NB4 (cell line): Measurements from ENCODE around the gene C6orf15.

ENCODE experiments used
- DNase-seq: peaks from one replicate; pipeline ENCODE4 v3.0.0; 2010; ENCODE audit warnings: low read depth
- H3K4me3 ChIP-seq: one replicate; pipeline ENCODE4 v1.5.1; 2011; ENCODE audit warnings: mild to moderate bottlenecking, low read depth, low read length, moderate library complexity
- MYC ChIP-seq: IDR thresholded peaks from 2 replicates; pipeline ENCODE4 v1.6.1; 2011; ENCODE audit warnings: low read depth, low read length
- POLR2A ChIP-seq: IDR thresholded peaks from 2 replicates; pipeline ENCODE4 v1.6.1; 2011; ENCODE audit warnings: mild to moderate bottlenecking; ENCODE audit not compliant: insufficient read length; ENCODE audit errors: extremely low read depth
- TF ChIP-seq, protein P1 (sequence below): IDR thresholded peaks from one replicate; pipeline ENCODE4 v1.5.1; 2012; ENCODE audit warnings: low read depth, low read length
- TF ChIP-seq, protein P2 (sequence below): IDR thresholded peaks from 2 replicates; pipeline ENCODE4 v1.6.1; 2011; ENCODE audit warnings: low read depth, low read length

Gene C6orf15

DNA sequence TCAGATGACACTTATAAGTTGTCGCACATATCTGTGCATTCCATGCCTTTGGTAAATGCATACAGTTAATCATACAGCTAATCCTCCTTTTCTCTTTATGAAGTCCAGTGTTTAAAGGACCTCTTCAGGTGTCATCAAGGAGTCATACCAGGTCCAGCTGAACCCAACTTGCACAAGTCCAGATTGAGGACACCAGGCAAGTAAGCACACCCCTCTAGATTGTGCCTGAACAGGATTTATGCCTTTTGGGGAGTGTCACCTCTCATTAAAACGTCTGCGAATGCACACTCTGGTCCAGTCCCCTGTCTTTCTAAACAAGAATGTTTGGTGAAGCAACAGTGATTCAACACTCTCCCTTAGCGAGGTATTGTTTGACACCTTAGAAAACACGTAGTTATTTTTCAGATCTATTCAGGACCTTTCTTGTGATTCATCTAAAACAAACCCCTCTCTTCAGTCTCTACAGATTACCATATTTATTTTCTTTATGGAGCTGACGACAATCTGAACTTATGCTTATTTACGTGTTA is 48.4 kb downstream of the C6orf15 start:
- no peak for DNase-seq
- TF ChIP-seq, protein P1, sequence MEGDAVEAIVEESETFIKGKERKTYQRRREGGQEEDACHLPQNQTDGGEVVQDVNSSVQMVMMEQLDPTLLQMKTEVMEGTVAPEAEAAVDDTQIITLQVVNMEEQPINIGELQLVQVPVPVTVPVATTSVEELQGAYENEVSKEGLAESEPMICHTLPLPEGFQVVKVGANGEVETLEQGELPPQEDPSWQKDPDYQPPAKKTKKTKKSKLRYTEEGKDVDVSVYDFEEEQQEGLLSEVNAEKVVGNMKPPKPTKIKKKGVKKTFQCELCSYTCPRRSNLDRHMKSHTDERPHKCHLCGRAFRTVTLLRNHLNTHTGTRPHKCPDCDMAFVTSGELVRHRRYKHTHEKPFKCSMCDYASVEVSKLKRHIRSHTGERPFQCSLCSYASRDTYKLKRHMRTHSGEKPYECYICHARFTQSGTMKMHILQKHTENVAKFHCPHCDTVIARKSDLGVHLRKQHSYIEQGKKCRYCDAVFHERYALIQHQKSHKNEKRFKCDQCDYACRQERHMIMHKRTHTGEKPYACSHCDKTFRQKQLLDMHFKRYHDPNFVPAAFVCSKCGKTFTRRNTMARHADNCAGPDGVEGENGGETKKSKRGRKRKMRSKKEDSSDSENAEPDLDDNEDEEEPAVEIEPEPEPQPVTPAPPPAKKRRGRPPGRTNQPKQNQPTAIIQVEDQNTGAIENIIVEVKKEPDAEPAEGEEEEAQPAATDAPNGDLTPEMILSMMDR: no peak
- no peak for TF ChIP-seq MYC
- no peak for TF ChIP-seq POLR2A
- TF ChIP-seq, protein P2, sequence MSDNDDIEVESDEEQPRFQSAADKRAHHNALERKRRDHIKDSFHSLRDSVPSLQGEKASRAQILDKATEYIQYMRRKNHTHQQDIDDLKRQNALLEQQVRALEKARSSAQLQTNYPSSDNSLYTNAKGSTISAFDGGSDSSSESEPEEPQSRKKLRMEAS: no peak
- no peak overlapping the region for H3K4me3 ChIP-seq
